ENCODE results near the gene CFAP45. TPM values are rescaled to one million over a fixed set of nuclear protein-coding genes. Genes with fewer than 3 reads are reported as not detected.

The CFAP45 gene
- total and polyA plus RNA-seq, 9 of the 15 experiments (the other 6 are each of a cell fraction or from before 2014, with no cell fraction given) = 0.65 to 2.4 (median 1.5) TPM

DNA sequence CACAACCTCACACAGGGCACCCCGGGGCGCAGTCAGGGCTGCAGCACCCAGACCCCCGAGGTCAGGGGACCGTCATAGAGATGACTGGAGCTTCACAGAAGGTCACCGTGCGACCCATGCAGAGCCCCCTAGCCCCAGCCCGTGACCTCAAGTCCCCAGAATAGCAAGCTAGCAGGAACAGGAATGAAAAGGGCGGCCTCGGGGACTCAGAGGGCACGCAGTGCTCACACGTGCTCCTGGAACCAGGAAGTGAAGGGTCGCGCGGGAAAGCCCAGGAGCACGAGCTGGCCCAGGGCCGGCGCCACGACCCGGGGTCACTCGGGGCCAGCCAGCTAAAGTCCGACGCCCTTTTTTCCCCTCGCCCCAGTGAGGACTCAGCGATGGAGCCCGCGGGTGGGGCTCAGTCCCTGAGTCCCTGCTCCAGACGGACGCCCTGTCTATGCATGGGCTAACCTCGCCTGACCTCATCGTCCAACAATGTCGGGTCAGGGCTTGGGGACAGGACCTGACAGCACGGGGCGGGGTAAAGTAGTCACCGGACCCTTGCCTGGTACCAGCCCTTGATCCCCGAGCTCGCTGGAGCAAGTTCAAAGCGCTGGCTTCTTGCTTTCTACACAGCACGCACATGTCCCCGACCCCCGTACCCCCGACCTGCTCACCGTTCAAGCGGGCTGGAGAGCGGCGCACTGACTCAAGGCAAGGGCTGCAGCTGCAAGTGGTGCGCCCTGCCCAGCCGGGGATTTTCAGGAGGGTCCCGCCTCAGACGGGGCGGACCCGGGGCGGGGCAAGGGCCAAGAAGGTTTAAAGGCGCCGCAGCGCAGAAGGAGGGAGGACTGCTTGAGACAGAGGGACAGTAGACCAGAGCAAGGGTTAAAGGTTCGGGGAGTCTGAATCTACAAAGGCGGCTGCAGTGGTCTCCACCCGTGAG lies 25.1 kb upstream of the CFAP45 start, which contains the start of gene TAGLN2 (continued):
- TF ChIP-seq HLTF (IDR thresholded peaks at IDR 0.05) (no peak; the same call in 1 of the 2 replicates), BMI1 (IDR thresholded peaks at IDR 0.05; ENCODE audit: low read length) (no peak), KAT7 (CRISPR knock-in tag; IDR thresholded peaks at IDR 0.05; ENCODE audit: borderline replicate concordance) (peak; percentile 87), ZFP30 (CRISPR knock-in tag; IDR thresholded peaks at IDR 0.05; ENCODE audit: borderline replicate concordance) (no peak), NCOA2 (IDR thresholded peaks at IDR 0.05; ENCODE audit: partially characterized antibody in 2 of 2) (no peak), L3MBTL2 (IDR thresholded peaks at IDR 0.05) (peak; percentile 92), ATF1 (CRISPR knock-in tag; IDR thresholded peaks at IDR 0.05) (no peak), ATF1 (tag; IDR thresholded peaks at IDR 0.05) (peak; percentile 74), NR3C1 (CRISPR knock-in tag; IDR thresholded peaks at IDR 0.05) (no peak), BCL6 (CRISPR knock-in tag; IDR thresholded peaks at IDR 0.05) (no peak), ZFX (CRISPR knock-in tag; IDR thresholded peaks at IDR 0.05) (peak; percentile 61; the same call in 1 of the 2 replicates), FOS (IDR thresholded peaks at IDR 0.05; ENCODE audit: extremely low read depth, insufficient read length) (no peak), FOXJ3 (CRISPR knock-in tag; IDR thresholded peaks at IDR 0.05) (no peak), CBX1 (IDR thresholded peaks at IDR 0.05; ENCODE audit: low read depth) (peak; percentile 62; the same call in 1 of the 2 replicates)
- TF ChIP-seq, protein P1, sequence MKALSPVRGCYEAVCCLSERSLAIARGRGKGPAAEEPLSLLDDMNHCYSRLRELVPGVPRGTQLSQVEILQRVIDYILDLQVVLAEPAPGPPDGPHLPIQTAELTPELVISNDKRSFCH (CRISPR knock-in tag; IDR thresholded peaks at IDR 0.05) = no peak
- TF ChIP-seq, protein P1 (tag; IDR thresholded peaks at IDR 0.05) = 0 out of 2 replicates have a peak, but pooled peaks have one; percentile 70
- TF ChIP-seq, protein P2, sequence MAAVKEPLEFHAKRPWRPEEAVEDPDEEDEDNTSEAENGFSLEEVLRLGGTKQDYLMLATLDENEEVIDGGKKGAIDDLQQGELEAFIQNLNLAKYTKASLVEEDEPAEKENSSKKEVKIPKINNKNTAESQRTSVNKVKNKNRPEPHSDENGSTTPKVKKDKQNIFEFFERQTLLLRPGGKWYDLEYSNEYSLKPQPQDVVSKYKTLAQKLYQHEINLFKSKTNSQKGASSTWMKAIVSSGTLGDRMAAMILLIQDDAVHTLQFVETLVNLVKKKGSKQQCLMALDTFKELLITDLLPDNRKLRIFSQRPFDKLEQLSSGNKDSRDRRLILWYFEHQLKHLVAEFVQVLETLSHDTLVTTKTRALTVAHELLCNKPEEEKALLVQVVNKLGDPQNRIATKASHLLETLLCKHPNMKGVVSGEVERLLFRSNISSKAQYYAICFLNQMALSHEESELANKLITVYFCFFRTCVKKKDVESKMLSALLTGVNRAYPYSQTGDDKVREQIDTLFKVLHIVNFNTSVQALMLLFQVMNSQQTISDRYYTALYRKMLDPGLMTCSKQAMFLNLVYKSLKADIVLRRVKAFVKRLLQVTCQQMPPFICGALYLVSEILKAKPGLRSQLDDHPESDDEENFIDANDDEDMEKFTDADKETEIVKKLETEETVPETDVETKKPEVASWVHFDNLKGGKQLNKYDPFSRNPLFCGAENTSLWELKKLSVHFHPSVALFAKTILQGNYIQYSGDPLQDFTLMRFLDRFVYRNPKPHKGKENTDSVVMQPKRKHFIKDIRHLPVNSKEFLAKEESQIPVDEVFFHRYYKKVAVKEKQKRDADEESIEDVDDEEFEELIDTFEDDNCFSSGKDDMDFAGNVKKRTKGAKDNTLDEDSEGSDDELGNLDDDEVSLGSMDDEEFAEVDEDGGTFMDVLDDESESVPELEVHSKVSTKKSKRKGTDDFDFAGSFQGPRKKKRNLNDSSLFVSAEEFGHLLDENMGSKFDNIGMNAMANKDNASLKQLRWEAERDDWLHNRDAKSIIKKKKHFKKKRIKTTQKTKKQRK (IDR thresholded peaks at IDR 0.05; ENCODE audit: borderline replicate concordance, low read depth, low read length) = no peak
- TF ChIP-seq, protein P3, sequence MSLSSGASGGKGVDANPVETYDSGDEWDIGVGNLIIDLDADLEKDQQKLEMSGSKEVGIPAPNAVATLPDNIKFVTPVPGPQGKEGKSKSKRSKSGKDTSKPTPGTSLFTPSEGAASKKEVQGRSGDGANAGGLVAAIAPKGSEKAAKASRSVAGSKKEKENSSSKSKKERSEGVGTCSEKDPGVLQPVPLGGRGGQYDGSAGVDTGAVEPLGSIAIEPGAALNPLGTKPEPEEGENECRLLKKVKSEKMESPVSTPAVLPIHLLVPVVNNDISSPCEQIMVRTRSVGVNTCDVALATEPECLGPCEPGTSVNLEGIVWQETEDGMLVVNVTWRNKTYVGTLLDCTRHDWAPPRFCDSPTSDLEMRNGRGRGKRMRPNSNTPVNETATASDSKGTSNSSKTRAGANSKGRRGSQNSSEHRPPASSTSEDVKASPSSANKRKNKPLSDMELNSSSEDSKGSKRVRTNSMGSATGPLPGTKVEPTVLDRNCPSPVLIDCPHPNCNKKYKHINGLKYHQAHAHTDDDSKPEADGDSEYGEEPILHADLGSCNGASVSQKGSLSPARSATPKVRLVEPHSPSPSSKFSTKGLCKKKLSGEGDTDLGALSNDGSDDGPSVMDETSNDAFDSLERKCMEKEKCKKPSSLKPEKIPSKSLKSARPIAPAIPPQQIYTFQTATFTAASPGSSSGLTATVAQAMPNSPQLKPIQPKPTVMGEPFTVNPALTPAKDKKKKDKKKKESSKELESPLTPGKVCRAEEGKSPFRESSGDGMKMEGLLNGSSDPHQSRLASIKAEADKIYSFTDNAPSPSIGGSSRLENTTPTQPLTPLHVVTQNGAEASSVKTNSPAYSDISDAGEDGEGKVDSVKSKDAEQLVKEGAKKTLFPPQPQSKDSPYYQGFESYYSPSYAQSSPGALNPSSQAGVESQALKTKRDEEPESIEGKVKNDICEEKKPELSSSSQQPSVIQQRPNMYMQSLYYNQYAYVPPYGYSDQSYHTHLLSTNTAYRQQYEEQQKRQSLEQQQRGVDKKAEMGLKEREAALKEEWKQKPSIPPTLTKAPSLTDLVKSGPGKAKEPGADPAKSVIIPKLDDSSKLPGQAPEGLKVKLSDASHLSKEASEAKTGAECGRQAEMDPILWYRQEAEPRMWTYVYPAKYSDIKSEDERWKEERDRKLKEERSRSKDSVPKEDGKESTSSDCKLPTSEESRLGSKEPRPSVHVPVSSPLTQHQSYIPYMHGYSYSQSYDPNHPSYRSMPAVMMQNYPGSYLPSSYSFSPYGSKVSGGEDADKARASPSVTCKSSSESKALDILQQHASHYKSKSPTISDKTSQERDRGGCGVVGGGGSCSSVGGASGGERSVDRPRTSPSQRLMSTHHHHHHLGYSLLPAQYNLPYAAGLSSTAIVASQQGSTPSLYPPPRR (CRISPR knock-in tag; IDR thresholded peaks at IDR 0.05; ENCODE audit: borderline replicate concordance) = no peak; the same call in 1 of the 2 replicates
- TF ChIP-seq, protein P4, sequence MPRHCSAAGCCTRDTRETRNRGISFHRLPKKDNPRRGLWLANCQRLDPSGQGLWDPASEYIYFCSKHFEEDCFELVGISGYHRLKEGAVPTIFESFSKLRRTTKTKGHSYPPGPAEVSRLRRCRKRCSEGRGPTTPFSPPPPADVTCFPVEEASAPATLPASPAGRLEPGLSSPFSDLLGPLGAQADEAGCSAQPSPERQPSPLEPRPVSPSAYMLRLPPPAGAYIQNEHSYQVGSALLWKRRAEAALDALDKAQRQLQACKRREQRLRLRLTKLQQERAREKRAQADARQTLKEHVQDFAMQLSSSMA (CRISPR knock-in tag; IDR thresholded peaks at IDR 0.05) = no peak

Data from K562 (cell line).